22Rv1 (cell line): ENCODE measurements around the gene PDGFB.

Experiments
- CTCF ChIP-seq: fragments of 450-650 bp; IDR thresholded peaks from 2 replicates; pipeline ENCODE4 v1.5.1; 2017; ENCODE audit warnings: mild to moderate bottlenecking
- ZFX ChIP-seq: fragments of 450-650 bp; IDR thresholded peaks from 2 replicates; pipeline ENCODE4 v1.6.1; 2017; ENCODE audit warnings: antibody characterized with exemption, borderline replicate concordance

GRCh38 chr22:39220890-39221850 is 23.6 kb downstream of the PDGFB start:
- no peak for TF ChIP-seq CTCF
- no peak for TF ChIP-seq ZFX
